Kidney (tissue), 14 donors: ENCODE measurements around the gene TSPOAP1. TPM values are rescaled to one million over a fixed set of nuclear protein-coding genes. Genes with fewer than 3 reads are reported as not detected.

Source experiments
- DNase-seq, 5 donors: peaks; one replicate each; pipeline ENCODE4 v3.0.0-alpha.2; 2013 to 2020
- FAIRE-seq: peaks from 2 replicates; lab custom pipeline; 2012; peaks lifted over from hg19 to GRCh38; lab: Jason Lieb, UNC
- H3K27ac ChIP-seq, 2 donors: one replicate each; pipeline ENCODE4 v1.7.0; 2013; ENCODE audit warnings: low read depth in 2 of 2, low read length in 2 of 2, inconsistent platforms in 1 of 2
- H3K27me3 ChIP-seq: one replicate; pipeline ENCODE4 v1.7.1; 2013; ENCODE audit warnings: low read length, inconsistent platforms; ENCODE audit not compliant: control insufficient read depth, insufficient read depth
- H3K36me3 ChIP-seq, 3 donors: one replicate each; pipeline versions ENCODE4 v1.7.0 to v1.7.1; 2013; ENCODE audit warnings: low read length in 3 of 3, control low read depth in 1 of 3, inconsistent platforms in 1 of 3; ENCODE audit not compliant: insufficient read depth in 3 of 3, control insufficient read depth in 2 of 3
- H3K4me1 ChIP-seq, 3 donors: one replicate each; pipeline versions ENCODE4 v1.7.0 to v1.7.1; 2013; ENCODE audit warnings: low read length in 3 of 3, inconsistent platforms in 1 of 3, low read depth in 1 of 3; ENCODE audit not compliant: control insufficient read depth in 2 of 3, insufficient read depth in 2 of 3
- H3K4me3 ChIP-seq, 3 donors: one replicate each; pipeline versions ENCODE4 v1.7.0 to v1.8.1; 2013; ENCODE audit warnings: low read length in 3 of 3, control low read depth in 1 of 3, inconsistent platforms in 1 of 3
- H3K9ac ChIP-seq, 3 donors: one replicate each; pipeline versions ENCODE4 v1.7.0 to v1.7.1; 2013; ENCODE audit warnings: low read length in 3 of 3, control low read depth in 1 of 3, inconsistent platforms in 1 of 3
- H3K9me3 ChIP-seq, 3 donors: one replicate each; pipeline versions ENCODE4 v1.7.0 to v1.7.1; 2013; ENCODE audit warnings: low read length in 3 of 3, control low read depth in 1 of 3, inconsistent platforms in 1 of 3; ENCODE audit not compliant: control insufficient read depth in 2 of 3, insufficient read depth in 1 of 3
- CTCF ChIP-seq: IDR thresholded peaks from 3 replicates; pipeline ENCODE4 v1.5.1; 2012; ENCODE audit warnings: mild to moderate bottlenecking, moderate library complexity, borderline replicate concordance; ENCODE audit not compliant: insufficient read depth; ENCODE audit errors: extremely low read depth
- intact Hi-C: fragments of 100-400 bp; cut with DNase I; formaldehyde crosslinking; loops from one replicate; pipeline ENCODE4 v1.11.1; 2022
- polyA plus RNA-seq: library from polyadenylated mRNA; stranded (reverse); fragments of 350-450 nt; fragmentation: Illumina TruSeq; extraction: RNeasy Lipid Tissue Mini Kit (QIAGEN cat#74804); gene quantifications from one replicate; pipeline ENCODE4 v1.2.3, GENCODE V29; 2014; ENCODE audit warnings: low read depth, low replicate concordance; ENCODE audit not compliant: insufficient read depth
- total RNA-seq: library from RNA; stranded (reverse); fragmentation: NEBNext Ultra II Directional; extraction: Animal tissue kit (Norgen Biotek cat#: 25700); gene quantifications from one replicate; pipeline ENCODE4 v1.2.1, GENCODE V29; 2021
- donor health status: control.
- donor health status: control.
- donor health status: control.
- donor health status: control.
- donor health status: control.
- donor health status: DM: yes; HTN: yes; CAD: no.
- donor health status: Normal renal cell carcinoma (clear cell type).

TSPOAP1 gene
- total and polyA plus RNA-seq, 2 donors from 2014 or later = 12.5 to 30.6 TPM

GRCh38 chr17:58365185-58365979 is 36.8 kb upstream of the TSPOAP1 start:
- no peaks in the 10 kb centered on the region for H3K36me3 ChIP-seq
- no peak for TF ChIP-seq CTCF
- H3K4me1 ChIP-seq = peaks cover 0 to 2% (median 0%) of the 10 kb centered on the region in 3 donors
- no peak overlapping the region for H3K4me3 ChIP-seq
- no peak overlapping the region for H3K9ac ChIP-seq
- H3K9me3 ChIP-seq = no peaks in the 10 kb centered on the region
- H3K27ac ChIP-seq = no peak overlapping the region
- DNase-seq = no peak
- no peaks in the 10 kb centered on the region for H3K27me3 ChIP-seq
- FAIRE-seq = no peak
- intact Hi-C loops = no loop called here

- TF ChIP-seq CTCF = no peak
- peak in 1 of 5 donors; percentile 52 for DNase-seq
- Histone ChIP-seq H3K4me1 (peaks cover 0 to 2% (median 0%) of the 10 kb centered on the region in 3 donors), H3K9ac (no peak overlapping the region), H3K27me3 (no peaks in the 10 kb centered on the region), H3K27ac (no peak overlapping the region), H3K9me3 (no peaks in the 10 kb centered on the region), H3K4me3 (no peak overlapping the region), H3K36me3 (no peaks in the 10 kb centered on the region)
- intact Hi-C loops = no loop called here
- no peak for FAIRE-seq
These were observed 35.8 kb upstream of the TSPOAP1 start for GRCh38 chr17:58364270-58364942.

- no peak overlapping the region for H3K27ac ChIP-seq
- no peak overlapping the region for H3K4me3 ChIP-seq
- DNase-seq (no peak), FAIRE-seq (no peak)
- H3K4me1 ChIP-seq = peaks cover 0 to 2% (median 0%) of the 10 kb centered on the region in 3 donors
- no peak overlapping the region for H3K9ac ChIP-seq
- intact Hi-C loops = no loop called here
- no peaks in the 10 kb centered on the region for H3K27me3 ChIP-seq
- peaks cover 0 to 3% (median 0%) of the 10 kb centered on the region in 3 donors for H3K36me3 ChIP-seq
- TF ChIP-seq CTCF = no peak
- H3K9me3 ChIP-seq = no peaks in the 10 kb centered on the region
These were observed 35.0 kb upstream of the TSPOAP1 start for GRCh38 chr17:58363457-58364185.
